Spleen (tissue), 11 donors: ENCODE measurements around the gene XPR1. TPM values are rescaled to one million over a fixed set of nuclear protein-coding genes. Genes with fewer than 3 reads are reported as not detected.

Experiments used
- DNase-seq: peaks from one replicate; pipeline ENCODE4 v3.0.0-alpha.2; 2020
- H3K27ac ChIP-seq, 8 donors: fragments of 200-600 bp; sonication (generic) in 7 of 8; 1 replicate in 4 of 8; 2 replicates in 4 of 8; pipeline versions ENCODE4 v1.5.0 to v1.8.0; 2016 to 2021; ENCODE audit warnings: inconsistent platforms in 4 of 8, mild to moderate bottlenecking in 4 of 8, moderate library complexity in 1 of 8
- H3K27me3 ChIP-seq, 7 donors: fragments of 200-600 bp; sonication (generic) in 6 of 7; replicated peaks in 1 of 7; 1 replicate in 4 of 7; 2 replicates in 3 of 7; pipeline versions ENCODE4 v1.5.0 to v1.8.0; 2016 to 2021; ENCODE audit warnings: inconsistent platforms in 3 of 7, mild to moderate bottlenecking in 1 of 7
- H3K36me3 ChIP-seq, 6 donors: fragments of 200-600 bp; sonication (generic) in 5 of 6; 1 replicate in 4 of 6; 2 replicates in 2 of 6; pipeline versions ENCODE4 v1.5.0 to v1.8.0; 2016 to 2021; ENCODE audit warnings: inconsistent platforms in 2 of 6
- H3K4me1 ChIP-seq, 6 donors: fragments of 200-600 bp; sonication (generic) in 5 of 6; 1 replicate in 3 of 6; 2 replicates in 3 of 6; pipeline versions ENCODE4 v1.5.0 to v1.8.0; 2016 to 2021; ENCODE audit warnings: inconsistent platforms in 3 of 6
- H3K4me3 ChIP-seq, 8 donors: fragments of 200-600 bp; sonication (generic) in 7 of 8; 1 replicate in 4 of 8; 2 replicates in 4 of 8; pipeline versions ENCODE4 v1.5.0 to v1.8.0; 2016 to 2021; ENCODE audit warnings: inconsistent platforms in 4 of 8, mild to moderate bottlenecking in 4 of 8, moderate library complexity in 2 of 8
- H3K9me3 ChIP-seq, 8 donors: fragments of 200-600 bp; sonication (generic) in 7 of 8; 1 replicate in 4 of 8; 2 replicates in 4 of 8; pipeline versions ENCODE4 v1.5.0 to v1.8.0; 2016 to 2021; ENCODE audit warnings: inconsistent platforms in 4 of 8
- POLR2A ChIP-seq, 3 donors: fragments of 450-650 bp; IDR thresholded peaks; one replicate each; pipeline ENCODE4 v1.5.1; 2017; ENCODE audit warnings: antibody characterized with exemption in 3 of 3, mild to moderate bottlenecking in 1 of 3
- POLR2AphosphoS5 ChIP-seq, 3 donors: sonication (generic); formaldehyde crosslinking; IDR thresholded peaks; one replicate each; pipeline ENCODE4 v1.5.1; 2017; ENCODE audit warnings: antibody characterized with exemption in 3 of 3
- WGBS, 5 donors: extraction: QIAGEN DNeasy Blood & Tissue Kit in 3 of 5; methylation state at CpG; one replicate each; pipeline versions ENCODE4 v1.1.5 to v1.1.7; 2013 to 2018; 5-methylcytosine and 5-hydroxymethylcytosine counted together
- intact Hi-C: fragments of 100-400 bp; cut with DNase I; formaldehyde crosslinking; loops from one replicate; pipeline ENCODE4 v1.15.0; 2023; ENCODE audit warnings: low total_unique reads
- polyA plus RNA-seq, 3 donors: library from polyadenylated mRNA; stranded (reverse); fragments of 200-250 nt; gene quantifications; one replicate each; pipeline ENCODE4 v1.2.1, GENCODE V29; 2013
- total RNA-seq, 7 donors: library from RNA; depleted of rRNA in 3 of 7; stranded (reverse); fragments of >200 nt in 3 of 7; fragmentation: NEBNext Ultra II Directional in 4 of 7; extraction: Animal tissue kit (Norgen Biotek cat#: 25700) in 4 of 7; gene quantifications; one replicate each; pipeline versions ENCODE4 v1.1.0 to v1.2.1, GENCODE V29; 2016 to 2021
- TF ChIP-seq, protein P1 (sequence below), 11 experiments: fragments of 200-600 bp in 7 of 11; fragments of 450-650 bp in 4 of 11; sonication (generic) in 4 of 11; IDR thresholded peaks in 8 of 11; conservative IDR thresholded peaks in 3 of 11; 1 replicate in 7 of 11; 2 replicates in 4 of 11; pipeline versions ENCODE4 v1.4.0 to v1.8.0; 2016 to 2021; ENCODE audit warnings: antibody characterized with exemption in 11 of 11, inconsistent platforms in 4 of 11, mild to moderate bottlenecking in 1 of 11
- donor health status: healthy with polysubstance abuse.
- donor health status: DM: no; HTN: no; CAD: no; lungs with moderate emphysema.
- donor health status: DM: no; HTN: no; CAD: no.
- donor health status: Bipolar disorder and iron deficiency.
- donor health status: healthy.
- donor health status: DM: no; HTN: no; CAD: no.
- donor health status: DM: yes; HTN: yes; CAD: no.

The XPR1 gene
- total and polyA plus RNA-seq, 10 donors = 2.3 to 26.8 (median 18.1) TPM

DNA sequence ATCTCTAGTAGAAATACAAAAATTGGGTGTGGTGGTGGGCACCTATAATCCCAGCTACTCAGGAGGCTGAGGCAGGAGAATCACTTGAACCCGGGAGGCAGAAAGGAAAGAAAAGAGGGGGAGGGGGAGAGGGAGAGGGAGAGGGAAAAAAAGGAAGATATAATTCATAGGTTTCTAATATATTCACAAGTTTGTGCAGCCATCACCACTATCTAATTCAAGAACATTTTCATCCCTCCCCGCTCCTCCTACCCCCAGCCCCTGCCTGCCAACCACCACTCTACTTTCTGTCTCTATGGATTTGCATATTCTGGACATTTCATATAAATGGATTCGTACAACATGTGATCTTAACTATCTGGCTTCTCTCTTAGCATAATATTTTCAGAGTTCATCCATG is 147.8 kb downstream of the XPR1 start:
- no peaks in the 10 kb centered on the region for H3K4me1 ChIP-seq
- H3K9me3 ChIP-seq = no peaks in the 10 kb centered on the region
- no peaks in the 10 kb centered on the region for H3K36me3 ChIP-seq
- TF ChIP-seq POLR2A (IDR thresholded peaks at IDR 0.05) = no peak
- no peak for TF ChIP-seq POLR2AphosphoS5 (IDR thresholded peaks at IDR 0.05)
- TF ChIP-seq, protein P1, sequence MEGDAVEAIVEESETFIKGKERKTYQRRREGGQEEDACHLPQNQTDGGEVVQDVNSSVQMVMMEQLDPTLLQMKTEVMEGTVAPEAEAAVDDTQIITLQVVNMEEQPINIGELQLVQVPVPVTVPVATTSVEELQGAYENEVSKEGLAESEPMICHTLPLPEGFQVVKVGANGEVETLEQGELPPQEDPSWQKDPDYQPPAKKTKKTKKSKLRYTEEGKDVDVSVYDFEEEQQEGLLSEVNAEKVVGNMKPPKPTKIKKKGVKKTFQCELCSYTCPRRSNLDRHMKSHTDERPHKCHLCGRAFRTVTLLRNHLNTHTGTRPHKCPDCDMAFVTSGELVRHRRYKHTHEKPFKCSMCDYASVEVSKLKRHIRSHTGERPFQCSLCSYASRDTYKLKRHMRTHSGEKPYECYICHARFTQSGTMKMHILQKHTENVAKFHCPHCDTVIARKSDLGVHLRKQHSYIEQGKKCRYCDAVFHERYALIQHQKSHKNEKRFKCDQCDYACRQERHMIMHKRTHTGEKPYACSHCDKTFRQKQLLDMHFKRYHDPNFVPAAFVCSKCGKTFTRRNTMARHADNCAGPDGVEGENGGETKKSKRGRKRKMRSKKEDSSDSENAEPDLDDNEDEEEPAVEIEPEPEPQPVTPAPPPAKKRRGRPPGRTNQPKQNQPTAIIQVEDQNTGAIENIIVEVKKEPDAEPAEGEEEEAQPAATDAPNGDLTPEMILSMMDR (IDR thresholded peaks at IDR 0.05 in 8 of 11, conservative IDR thresholded peaks at IDR 0.05 in 3 of 11) = no peak
- H3K27me3 ChIP-seq = no peaks in the 10 kb centered on the region
- intact Hi-C loops = no loop called here
- no peak overlapping the region for H3K27ac ChIP-seq
- no peak overlapping the region for H3K4me3 ChIP-seq
- WGBS, 5 donors = 94 to 98% (median 97%) methylated on average over 3 of the region's 3 CpGs
- DNase-seq = no peak

DNA sequence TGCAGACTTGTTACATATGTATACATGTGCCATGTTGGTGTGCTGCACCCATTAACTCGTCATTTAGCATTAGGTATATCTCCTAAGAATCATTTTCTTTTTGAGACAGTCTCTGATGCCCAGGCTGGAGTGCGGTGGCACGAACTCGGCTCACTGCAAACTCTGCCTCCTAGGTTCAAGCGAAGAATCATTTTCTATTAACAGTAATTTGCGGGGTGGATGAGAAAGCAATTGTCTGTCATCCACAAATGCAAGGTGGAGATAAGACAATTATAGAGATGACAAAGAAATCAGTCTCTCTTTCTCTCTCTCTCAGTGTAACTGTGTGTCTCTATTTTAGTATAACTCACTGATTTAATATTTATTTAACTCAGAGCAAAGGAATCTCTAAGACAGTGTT is 149.9 kb downstream of the XPR1 start:
- H3K4me3 ChIP-seq = no peak overlapping the region
- no peaks in the 10 kb centered on the region for H3K36me3 ChIP-seq
- no peak overlapping the region for H3K27ac ChIP-seq
- DNase-seq = no peak
- H3K4me1 ChIP-seq = peaks cover 0 to 4% (median 0%) of the 10 kb centered on the region in 6 donors
- no peak for TF ChIP-seq POLR2A (IDR thresholded peaks at IDR 0.05)
- TF ChIP-seq, protein P1 (IDR thresholded peaks at IDR 0.05 in 8 of 11, conservative IDR thresholded peaks at IDR 0.05 in 3 of 11) = no peak
- TF ChIP-seq POLR2AphosphoS5 (IDR thresholded peaks at IDR 0.05) = no peak
- H3K9me3 ChIP-seq = no peaks in the 10 kb centered on the region
- WGBS, 5 donors = 93 to 97% (median 96%) methylated on average over 6 of the region's 6 CpGs
- intact Hi-C loops = no loop called here
- no peaks in the 10 kb centered on the region for H3K27me3 ChIP-seq

DNA sequence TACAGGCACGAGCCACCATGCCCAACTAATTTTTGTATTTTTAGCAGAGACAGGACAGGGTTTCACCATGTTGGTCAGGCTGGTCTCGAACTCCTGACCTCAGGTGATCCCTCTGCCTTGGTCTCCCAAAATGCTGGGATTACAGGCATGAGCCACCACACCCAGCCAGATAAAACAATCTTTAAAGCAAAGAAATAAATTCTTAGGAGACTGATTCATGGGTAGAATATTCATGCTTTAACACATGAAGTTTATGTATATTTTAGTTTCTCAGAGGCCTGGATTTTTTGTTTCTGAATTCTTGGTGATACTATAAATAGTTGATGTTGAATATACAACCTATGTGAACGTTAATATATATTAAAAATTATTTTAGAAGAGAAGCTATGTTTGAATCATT is 153.5 kb downstream of the XPR1 start:
- Histone ChIP-seq H3K4me3 (no peak overlapping the region), H3K4me1 (peaks cover 0 to 5% (median 0%) of the 10 kb centered on the region in 6 donors), H3K27me3 (no peaks in the 10 kb centered on the region), H3K27ac (no peak overlapping the region), H3K36me3 (peaks cover 0 to 26% (median 3%) of the 10 kb centered on the region in 6 donors), H3K9me3 (no peaks in the 10 kb centered on the region)
- no peak for DNase-seq
- 87 to 91% (median 89%) methylated on average over 3 of the region's 3 CpGs for WGBS, 5 donors
- intact Hi-C loops = no loop called here
- TF ChIP-seq POLR2A (IDR thresholded peaks at IDR 0.05) (no peak), POLR2AphosphoS5 (IDR thresholded peaks at IDR 0.05) (no peak)
- TF ChIP-seq, protein P1 (IDR thresholded peaks at IDR 0.05 in 8 of 11, conservative IDR thresholded peaks at IDR 0.05 in 3 of 11) = no peak

DNA sequence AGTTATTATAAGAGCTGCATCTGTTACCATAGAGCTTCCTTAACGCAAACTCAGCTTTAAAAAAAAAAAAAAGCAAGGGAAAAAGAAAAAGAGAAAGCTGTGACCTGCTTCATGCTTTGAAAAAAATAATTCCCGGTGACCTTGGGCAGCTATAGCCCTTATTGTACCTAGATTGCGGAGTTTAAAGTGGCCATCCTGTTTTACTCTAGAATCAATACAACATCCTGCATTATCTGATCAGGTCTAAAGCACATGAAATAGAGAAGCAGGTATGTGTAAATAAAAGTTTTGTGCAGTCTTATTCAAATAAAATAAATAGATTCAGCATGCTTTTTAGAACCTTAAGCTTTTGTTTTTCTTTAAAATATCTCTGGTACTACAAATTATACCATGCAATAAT is 154.1 kb downstream of the XPR1 start:
- Histone ChIP-seq H3K9me3 (no peaks in the 10 kb centered on the region), H3K36me3 (peaks cover 0 to 26% (median 3%) of the 10 kb centered on the region in 6 donors), H3K4me1 (peaks cover 0 to 5% (median 0%) of the 10 kb centered on the region in 6 donors), H3K27me3 (no peaks in the 10 kb centered on the region), H3K4me3 (no peak overlapping the region), H3K27ac (no peak overlapping the region)
- DNase-seq = no peak
- intact Hi-C loops = no loop called here
- 70 to 87% (median 85%) methylated on average over 3 of the region's 3 CpGs for WGBS, 5 donors
- TF ChIP-seq, protein P1 (IDR thresholded peaks at IDR 0.05 in 8 of 11, conservative IDR thresholded peaks at IDR 0.05 in 3 of 11) = no peak
- no peak for TF ChIP-seq POLR2A (IDR thresholded peaks at IDR 0.05)
- no peak for TF ChIP-seq POLR2AphosphoS5 (IDR thresholded peaks at IDR 0.05)
